Suppressor macrophage treated with lipopolysaccharide for 4 hours (primary cell): ENCODE data around the gene SLC1A4.

Source experiments
- DNase-seq: peaks from one replicate; pipeline ENCODE4 v3.0.0-alpha.2; 2020

Gene SLC1A4

DNA sequence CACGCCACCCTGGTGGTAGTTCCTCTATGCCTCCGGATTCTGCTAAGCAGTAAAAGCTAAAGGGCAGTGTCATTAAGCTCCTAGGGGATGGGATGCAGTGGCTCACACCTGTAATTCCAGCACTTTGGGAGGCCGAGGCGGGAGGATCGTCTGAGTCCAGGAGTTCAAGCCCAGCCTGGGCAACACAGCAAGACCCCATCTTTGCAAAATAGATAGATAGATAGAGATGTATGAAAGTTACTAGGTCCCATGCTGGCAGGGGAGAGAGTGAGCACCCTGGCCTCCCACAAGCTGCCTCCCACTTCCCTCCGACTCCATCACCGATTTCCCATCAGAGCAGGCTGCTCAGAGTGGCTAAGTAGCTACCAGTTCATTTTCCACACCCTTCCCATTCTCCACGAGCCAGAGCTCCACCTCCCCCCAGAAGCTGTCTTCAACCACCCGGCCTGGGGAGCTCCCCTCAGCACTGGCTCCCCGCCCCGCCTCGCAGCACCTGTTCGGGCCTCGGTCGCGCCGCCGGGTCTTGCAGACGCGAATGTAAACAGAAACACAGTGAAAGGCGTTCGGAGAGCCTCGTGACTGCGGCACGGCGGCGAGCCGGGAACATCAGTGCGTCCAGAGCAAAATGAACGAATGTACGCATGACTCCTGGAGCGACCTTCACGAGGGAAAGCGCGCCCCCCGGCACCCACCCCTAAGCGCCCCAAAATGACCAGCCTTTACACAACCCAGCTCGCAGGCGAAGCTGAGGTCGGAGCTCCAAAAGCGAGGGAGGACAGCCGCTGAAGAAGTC lies 66.4 kb downstream of the SLC1A4 start:
- DNase-seq: peak; percentile 37

DNA sequence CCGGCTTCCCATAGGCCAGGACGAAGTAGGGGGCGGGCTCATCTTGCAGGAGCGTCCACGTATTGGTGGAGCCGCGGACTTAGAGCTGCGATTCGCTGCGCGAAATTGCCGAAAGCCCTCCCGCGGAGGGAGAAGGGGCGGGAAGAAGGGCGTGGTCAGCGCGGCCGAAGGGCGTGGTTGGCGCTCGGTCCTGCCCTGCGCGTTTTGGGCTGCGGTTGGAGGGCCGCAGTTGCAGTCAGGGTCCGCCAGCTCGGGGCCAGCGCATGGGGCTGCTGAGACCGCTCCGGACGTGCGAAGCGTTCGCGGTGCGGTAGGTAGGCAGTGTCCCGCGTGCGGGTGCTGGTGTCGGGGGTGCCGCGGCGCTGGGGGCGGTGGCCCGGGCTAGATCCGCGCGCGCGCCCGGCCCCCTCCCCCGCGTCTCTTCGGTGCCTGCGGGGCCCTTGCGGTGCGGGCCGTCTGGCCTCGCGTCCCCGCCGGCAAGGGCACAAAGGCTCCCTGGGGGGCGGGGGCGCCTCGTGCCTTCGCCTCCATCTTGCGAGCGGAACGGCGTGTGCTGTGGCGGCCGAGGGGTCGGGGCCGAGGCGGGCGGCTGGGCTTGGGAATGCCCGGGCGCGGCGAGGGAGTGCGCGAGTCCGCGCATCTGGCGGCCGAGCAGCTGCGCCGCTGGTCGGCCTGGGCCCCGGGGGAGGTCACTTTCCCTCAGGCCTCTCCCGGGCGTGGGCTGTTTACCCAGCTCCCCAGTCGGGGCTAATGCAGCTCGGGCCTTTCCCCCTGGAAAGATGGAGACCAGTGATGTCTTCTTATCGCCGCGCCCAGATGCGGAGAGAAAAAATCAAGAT lies 67.2 kb downstream of the SLC1A4 start, which contains the start of gene CEP68:
Gene CEP68, plus strand, starts transcription at position 202 of the 839 bp plus-strand sequence. CDS start 13,029 bp downstream, outside the sequence.
- peak; percentile 99 for DNase-seq

DNA sequence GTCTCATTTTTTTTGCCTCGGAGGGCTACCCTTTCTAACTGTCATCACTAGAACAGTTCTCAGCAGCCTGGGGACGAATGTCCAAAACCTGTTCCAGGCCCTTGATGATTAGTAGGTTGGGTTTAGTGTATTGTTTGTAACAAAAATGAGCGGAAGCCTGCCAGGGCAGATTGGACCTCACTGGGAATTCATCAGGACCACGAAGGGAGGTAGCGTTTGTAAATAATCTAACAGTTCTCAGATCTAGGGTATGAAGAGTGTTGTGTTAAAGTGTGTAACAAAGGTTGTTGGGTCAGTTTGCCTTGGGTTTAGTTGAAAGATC lies 67.8 kb downstream of the SLC1A4 start:
- DNase-seq: no peak

DNA sequence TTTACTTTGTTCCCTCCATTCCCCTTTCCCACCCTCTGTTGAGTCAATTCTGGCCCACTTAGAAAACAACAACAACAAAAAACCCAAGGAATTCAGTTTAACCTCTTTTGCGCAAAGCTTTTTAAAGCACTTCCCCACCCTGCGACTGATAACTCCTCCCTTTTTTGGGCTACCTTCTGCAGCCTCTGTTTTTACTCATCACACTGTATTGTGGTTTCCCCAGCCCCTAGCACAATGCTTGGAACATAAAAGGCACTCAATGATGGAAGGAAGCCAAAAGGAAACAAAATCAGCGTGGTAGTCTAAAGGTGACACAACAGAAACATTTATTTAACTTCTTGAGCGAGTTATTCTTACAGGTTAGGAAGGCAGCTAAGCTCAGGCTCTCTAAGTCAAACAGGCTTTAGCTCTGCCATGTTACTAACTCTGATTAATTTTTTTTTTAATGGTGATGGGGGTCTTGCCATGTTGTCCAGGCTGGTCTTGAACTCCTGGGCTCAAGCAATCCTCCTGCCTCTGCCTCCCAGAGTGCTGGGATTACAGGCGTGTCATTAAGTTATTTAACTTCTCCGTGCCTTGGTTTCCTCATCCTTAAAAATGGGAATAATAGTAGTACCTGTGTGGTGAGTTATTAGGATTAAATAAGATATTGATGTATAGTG lies 68.3 kb downstream of the SLC1A4 start:
- peak; percentile 76 for DNase-seq

DNA sequence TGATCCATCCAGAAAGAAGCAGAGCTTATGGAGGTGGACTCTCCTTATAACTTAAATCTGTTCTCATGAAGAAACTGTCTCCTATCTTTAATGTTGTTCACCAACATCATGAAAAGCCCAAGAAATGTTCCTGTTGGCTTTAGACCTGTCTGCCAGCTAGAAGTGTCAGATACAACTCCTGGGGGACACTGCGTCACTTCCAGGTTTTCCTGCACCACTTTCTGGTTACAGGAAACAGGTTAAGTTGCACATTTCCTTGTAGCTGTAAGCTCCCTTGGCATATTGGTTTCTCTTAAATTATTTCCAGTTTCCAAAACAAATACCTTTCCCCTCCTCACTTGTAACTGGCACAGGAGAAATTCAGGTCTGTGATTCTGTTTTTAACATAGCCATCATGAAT lies 69.9 kb downstream of the SLC1A4 start:
- DNase-seq: no peak

DNA sequence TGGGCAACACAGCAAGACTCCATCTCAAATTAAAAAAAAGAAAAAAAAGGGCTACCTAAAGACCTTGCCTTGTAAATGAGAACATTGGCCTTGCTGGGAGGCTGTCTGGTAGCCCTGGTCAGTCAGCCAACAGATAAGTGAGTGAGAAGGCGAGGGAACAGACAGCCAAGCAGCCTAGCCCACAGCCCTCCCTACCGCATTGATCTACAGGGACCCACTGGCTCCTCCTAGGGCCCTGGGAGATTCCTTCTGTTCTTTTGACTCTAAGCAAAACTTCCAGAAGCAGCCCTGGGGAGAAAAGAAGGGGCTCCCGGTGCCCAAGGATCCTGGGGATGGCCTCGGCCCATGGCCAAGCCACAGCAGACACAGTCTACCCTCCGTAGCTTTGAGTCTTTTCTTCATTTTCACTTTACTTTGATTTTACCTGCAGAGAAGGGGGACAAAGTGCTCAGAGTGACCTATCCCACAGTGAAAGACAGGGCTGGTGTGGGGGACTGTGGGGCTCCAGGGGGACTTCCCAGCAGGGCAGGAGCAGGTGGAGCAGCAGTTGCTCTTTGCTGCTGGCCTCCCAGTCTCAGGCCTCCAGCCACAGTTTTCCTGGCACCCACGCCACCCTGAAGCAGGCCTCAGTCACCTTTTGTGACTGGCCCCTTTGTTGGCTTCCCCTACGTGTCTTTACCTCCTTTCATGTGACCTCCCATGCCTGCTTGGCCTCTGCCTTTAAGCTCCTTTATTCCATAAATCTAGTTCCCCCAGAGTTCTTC lies 72.1 kb downstream of the SLC1A4 start:
- no peak for DNase-seq

DNA sequence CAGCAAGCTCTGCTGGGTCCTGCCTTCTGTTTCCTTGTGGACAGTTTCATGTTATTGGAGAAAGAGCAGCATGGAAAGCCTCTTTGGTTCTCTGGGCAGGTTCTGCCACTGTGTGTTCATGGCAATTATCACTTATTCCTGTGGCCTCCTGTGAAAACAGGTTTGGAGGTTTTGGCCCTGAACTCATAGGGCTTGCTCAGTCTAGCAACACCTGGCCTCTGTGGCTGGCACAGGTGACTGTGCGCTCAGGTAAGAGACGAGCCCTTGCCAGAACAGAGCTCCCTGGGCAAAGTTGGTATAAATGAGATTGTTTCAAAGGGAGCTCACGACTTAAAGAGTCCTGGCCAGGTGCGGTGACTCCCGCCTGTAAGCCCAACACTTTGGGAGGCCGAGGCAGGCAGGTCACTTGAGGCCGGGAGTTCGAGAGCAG lies 72.7 kb downstream of the SLC1A4 start:
- DNase-seq: no peak

DNA sequence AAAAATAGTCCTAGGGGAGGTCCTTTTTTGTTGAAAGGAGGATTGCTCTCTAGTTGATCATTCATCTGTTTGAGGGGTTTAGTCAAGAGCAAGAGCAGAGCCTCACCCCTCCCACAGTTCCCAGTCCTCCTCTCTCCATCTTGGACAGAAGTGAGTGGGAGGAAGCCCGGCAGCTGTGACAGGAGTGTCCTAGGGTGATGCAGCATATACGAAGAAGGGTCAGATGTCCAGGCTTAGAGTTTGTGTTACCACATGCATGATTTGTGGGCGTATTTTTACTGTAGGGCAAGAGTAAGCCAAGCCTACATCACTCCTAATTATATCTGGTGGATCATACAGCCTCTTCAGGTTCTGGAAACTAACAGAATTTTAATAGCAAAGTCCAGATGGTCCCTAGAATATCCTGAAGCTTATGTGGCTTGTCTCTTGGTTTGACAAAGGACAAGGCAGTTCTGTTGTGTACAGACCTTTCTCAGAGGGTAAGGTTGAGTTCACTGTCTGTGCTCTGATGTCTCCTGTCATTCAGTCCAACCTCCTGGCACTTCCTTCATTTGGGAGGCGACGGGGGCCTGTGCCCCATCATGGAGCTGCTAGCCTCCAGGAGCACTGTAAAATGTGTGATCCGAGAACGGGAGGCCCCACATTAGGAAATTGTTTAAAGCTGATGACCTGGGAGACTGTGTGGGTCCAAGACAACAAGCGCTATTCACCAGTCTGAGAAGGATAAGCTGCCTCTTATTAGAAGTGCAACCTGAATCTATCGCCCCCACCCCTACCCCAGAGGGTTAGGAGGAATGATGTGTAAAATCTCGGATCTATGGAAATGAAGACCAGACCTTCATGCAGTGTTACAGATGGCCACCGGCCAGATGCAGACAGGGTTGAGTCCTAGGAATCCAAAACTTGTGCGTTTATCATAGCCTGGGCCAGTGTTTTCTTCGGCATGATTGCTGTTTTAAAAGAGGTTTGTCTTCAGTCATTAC lies 73.9 kb downstream of the SLC1A4 start:
- DNase-seq: peak; percentile 91

DNA sequence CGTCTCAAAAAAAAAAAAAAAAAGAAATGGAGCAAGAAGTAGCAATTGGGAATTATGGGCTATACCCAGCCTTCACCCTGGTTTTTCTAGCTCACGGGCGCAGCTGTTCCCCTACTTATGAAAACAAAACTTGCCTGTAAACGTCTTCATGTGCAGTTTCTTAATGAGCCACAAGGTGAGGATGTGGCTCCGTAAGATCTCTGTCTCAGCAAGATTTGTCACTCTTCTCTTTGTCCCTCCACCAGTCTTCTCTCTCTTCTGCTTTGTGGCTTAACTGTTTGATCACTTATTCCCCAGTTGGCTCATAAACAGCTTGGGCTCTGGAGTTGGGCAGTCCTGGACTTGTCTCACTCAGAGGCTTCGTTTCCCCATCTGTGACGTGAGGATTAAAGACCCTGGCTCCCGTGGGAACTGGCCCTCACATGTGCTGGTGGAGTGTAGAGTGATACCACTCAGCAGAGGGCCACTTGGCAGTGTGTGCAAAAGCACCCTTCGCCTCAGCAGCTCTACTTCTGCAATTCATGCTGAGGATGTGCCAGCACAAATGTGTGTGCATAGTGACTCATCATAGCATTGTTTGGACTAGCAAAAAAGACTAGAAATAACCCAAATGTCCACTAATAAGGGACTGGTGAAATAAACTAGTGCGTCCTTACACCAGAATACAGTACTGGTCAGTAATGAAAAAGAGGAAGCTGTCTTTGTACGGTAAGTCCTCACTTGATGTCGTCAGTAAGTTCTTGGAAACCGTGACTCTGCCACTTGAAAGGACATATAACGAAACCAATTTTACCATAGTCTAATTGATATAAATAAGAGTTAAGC lies 75.7 kb downstream of the SLC1A4 start:
- DNase-seq: peak; percentile 98

DNA sequence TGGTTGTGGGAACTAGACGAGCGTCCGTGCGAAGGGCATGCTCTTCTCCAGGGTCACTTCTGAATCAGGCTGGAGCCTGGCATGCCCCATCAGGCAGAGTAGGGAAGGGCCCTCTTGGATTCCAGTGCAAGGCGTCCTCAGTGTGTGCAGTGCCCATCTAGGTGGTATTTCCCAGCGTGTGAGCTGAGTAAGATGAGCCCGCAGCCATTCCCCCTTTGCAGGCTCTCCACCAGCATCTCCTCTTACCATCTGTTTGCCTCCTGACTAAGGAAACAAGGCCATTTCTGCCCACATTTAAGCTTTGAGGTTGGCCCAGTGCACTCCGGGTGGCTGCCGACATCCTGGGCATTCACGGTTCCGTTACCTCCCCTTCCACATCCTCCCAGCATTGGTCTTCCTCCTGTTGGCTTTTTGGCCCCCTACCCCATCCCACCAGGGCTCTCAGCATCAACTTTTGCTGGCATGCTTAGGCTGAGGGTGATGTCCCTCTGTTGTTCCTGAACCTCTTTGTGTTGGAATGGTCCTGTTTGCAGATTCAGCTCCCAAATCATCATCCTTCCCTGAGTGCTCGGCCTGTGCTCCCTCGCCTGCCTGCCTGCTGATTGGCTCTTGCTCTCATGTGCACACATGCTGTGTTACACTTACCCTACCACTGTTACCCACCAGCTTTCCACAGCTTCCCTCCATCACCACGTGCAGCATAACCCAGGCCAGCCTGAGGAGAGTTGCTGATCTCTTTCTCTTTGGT lies 78.8 kb downstream of the SLC1A4 start:
- no peak for DNase-seq

DNA sequence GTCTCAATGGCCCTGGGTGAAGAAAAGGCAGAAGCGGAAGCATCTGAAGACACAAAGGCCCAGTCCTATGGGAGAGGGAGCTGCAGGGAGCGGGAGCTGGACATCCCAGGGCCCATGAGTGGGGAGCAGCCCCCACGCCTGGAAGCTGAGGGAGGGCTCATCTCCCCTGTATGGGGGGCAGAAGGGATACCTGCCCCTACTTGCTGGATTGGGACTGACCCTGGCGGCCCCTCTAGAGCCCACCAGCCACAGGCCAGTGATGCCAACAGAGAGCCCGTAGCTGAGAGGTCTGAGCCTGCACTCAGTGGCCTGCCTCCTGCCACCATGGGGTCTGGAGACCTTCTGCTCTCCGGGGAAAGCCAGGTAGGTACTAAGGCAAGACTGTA lies 80.2 kb downstream of the SLC1A4 start:
- DNase-seq: no peak

DNA sequence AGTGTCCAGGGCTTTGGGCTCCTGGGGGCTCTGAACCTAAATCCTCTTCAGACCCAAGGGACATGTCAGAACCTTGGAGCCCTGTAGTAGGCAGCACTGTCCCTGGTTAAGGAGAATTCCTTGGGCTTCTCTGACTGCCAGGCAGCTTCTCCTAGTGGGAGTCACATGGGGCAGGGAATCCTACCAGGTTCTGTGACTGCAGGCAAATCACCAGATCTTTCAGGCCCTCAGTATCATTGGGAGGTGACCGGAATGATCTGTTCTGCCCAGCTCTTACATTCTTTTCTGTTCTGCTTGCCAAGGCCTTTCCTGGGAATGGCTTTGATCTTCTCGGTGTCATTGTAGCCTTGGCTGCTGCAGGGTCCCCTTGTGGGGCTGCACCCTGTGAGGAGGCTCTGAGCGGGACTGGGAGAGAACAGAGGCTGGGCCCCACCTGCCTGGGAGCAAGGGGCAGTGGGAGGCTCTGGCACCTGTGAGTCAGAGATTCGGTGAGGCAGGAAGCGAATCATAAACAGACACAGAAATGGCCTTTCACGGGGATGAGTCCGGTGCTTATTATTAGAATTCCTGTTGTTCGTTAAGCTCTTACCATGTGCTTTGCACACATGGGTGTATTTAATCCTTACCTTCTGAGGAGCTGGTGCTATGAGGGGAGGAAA lies 81.1 kb downstream of the SLC1A4 start:
- DNase-seq: no peak

DNA sequence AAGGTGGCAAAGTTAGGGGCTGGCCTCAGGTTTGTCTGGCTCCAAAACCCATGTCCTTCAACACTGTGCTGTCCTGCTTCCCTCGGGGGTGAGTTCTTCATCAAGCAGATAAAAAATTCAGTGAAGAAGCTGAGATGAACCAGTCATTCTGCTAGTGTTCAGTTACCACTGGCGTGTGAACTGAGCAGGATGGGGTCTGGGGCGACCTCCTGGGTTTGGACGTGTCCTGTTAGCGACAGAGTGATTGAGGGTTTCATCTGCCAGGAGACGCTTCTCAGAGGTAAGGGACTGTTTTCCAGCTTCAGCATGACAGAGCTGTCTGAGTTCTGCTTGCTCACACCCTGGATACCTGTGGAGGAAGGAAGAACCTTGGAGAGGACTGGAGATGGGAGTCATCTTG lies 81.7 kb downstream of the SLC1A4 start:
- no peak for DNase-seq

DNA sequence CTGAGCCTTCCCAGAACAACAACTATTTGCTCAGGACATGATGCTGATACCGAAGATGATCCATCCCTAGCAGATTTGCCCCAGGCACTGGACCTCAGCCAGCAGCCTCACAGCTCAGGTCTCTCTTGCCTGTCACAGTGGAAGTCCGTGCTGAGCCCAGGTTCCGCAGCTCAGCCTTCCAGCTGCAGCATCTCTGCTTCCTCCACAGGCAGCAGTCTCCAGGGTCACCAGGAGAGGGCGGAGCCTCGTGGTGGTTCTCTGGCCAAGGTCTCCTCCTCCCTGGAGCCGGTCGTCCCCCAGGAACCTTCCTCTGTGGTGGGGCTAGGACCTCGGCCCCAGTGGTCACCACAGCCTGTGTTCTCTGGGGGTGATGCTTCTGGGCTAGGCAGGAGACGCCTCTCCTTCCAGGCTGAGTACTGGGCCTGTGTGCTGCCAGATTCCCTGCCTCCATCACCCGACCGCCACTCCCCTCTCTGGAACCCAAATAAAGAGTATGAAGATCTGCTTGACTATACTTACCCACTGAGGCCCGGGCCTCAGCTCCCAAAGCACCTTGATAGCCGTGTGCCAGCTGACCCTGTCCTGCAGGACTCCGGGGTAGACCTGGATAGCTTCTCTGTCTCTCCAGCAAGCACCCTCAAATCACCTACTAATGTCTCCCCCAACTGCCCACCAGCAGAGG lies 82.4 kb downstream of the SLC1A4 start:
- no peak for DNase-seq

DNA sequence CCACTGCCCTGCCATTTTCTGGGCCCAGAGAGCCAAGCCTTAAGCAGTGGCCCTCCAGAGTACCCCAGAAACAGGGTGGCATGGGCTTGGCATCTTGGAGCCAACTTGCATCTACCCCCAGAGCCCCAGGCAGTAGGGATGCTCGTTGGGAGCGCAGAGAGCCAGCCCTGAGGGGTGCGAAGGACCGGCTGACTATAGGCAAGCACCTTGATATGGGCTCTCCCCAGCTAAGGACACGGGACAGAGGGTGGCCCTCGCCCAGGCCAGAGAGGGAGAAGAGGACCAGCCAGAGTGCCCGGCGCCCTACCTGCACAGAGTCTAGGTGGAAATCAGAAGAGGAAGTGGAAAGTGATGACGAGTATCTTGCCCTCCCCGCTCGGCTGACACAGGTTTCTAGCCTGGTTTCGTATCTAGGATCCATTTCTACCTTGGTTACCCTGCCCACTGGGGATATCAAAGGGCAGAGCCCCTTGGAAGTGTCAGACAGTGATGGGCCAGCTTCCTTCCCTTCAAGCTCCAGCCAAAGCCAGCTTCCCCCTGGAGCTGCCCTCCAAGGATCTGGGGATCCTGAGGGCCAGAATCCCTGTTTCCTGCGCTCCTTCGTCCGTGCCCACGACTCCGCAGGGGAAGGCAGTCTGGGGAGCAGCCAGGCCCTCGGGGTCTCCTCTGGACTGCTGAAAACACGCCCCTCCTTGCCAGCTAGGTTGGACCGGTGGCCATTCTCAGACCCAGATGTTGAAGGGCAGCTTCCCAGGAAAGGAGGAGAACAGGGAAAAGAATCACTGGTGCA lies 83.2 kb downstream of the SLC1A4 start:
- DNase-seq: no peak
